ENCODE measurements around the gene FAM209B. TPM values are rescaled to one million over a fixed set of nuclear protein-coding genes. Genes with fewer than 3 reads are reported as not detected.
"Not testable (repeated sequence)": the region's sequence is repeated elsewhere in the genome, so short reads cannot be mapped to it uniquely, and the experiment has no call there.

FAM209B gene
- total RNA-seq, 3 donors from 2014 or later = not detected

- intact Hi-C loops (cut with DNase I; ENCODE audit: low total_unique reads) = no loop called here
- DNase-seq (ENCODE audit: low spot score in 2 of 2) = no peak
Observed at GRCh38 chr20:56558968-56559367, 25.9 kb downstream of the FAM209B start.

GRCh38 chr20:56564526-56564925 lies 31.5 kb downstream of the FAM209B start:
- intact Hi-C loops (cut with DNase I; ENCODE audit: low total_unique reads); H3K4me3 ChIP-seq; H3K27me3 ChIP-seq; H3K36me3 ChIP-seq; H3K27ac ChIP-seq; H3K4me1 ChIP-seq; DNase-seq (ENCODE audit: low spot score in 2 of 2); H3K9me3 ChIP-seq: not testable (repeated sequence)

More at GRCh38 chr20:56558968-56559367, 25.9 kb downstream of the FAM209B start:
- Histone ChIP-seq H3K9me3 (no peaks in the 10 kb centered on the region), H3K4me1 (no peaks in the 10 kb centered on the region), H3K27ac (no peak overlapping the region), H3K36me3 (no peaks in the 10 kb centered on the region), H3K4me3 (no peak overlapping the region), H3K27me3 (no peaks in the 10 kb centered on the region)
- no peak for TF ChIP-seq POLR2AphosphoS5 (IDR thresholded peaks at IDR 0.05)
- TF ChIP-seq POLR2A (IDR thresholded peaks at IDR 0.05) = no peak
- no peak for TF ChIP-seq CTCF (IDR thresholded peaks at IDR 0.05)

- no peaks in the 10 kb centered on the region for H3K36me3 ChIP-seq
- no peak overlapping the region for H3K4me3 ChIP-seq
- DNase-seq (ENCODE audit: low spot score in 2 of 2) = no peak
- no peaks in the 10 kb centered on the region for H3K9me3 ChIP-seq
- no peaks in the 10 kb centered on the region for H3K27me3 ChIP-seq
- TF ChIP-seq CTCF (IDR thresholded peaks at IDR 0.05) = no peak
- TF ChIP-seq POLR2AphosphoS5 (IDR thresholded peaks at IDR 0.05) = no peak
- no peak for TF ChIP-seq POLR2A (IDR thresholded peaks at IDR 0.05)
- intact Hi-C loops (cut with DNase I; ENCODE audit: low total_unique reads) = no loop called here
- H3K4me1 ChIP-seq = no peaks in the 10 kb centered on the region
- no peak overlapping the region for H3K27ac ChIP-seq
Observed at GRCh38 chr20:56565511-56565910, 32.5 kb downstream of the FAM209B start.

- intact Hi-C loops (cut with DNase I; ENCODE audit: low total_unique reads) = no loop called here
- no peaks in the 10 kb centered on the region for H3K9me3 ChIP-seq
Observed at GRCh38 chr20:56566621-56567020, 33.6 kb downstream of the FAM209B start.

GRCh38 chr20:56570832-56571231 lies 37.8 kb downstream of the FAM209B start:
- H3K9me3 ChIP-seq = no peaks in the 10 kb centered on the region
- no peak overlapping the region for H3K27ac ChIP-seq
- no peaks in the 10 kb centered on the region for H3K27me3 ChIP-seq
- TF ChIP-seq CTCF (IDR thresholded peaks at IDR 0.05) (no peak), POLR2AphosphoS5 (IDR thresholded peaks at IDR 0.05) (no peak), POLR2A (IDR thresholded peaks at IDR 0.05) (no peak)
- H3K4me3 ChIP-seq = no peak overlapping the region
- no peaks in the 10 kb centered on the region for H3K4me1 ChIP-seq
- intact Hi-C loops (cut with DNase I; ENCODE audit: low total_unique reads) = no loop called here
- no peak for DNase-seq (ENCODE audit: low spot score in 2 of 2)
- no peaks in the 10 kb centered on the region for H3K36me3 ChIP-seq

More at GRCh38 chr20:56566621-56567020, 33.6 kb downstream of the FAM209B start:
- no peak overlapping the region for H3K4me3 ChIP-seq
- no peaks in the 10 kb centered on the region for H3K36me3 ChIP-seq
- no peaks in the 10 kb centered on the region for H3K4me1 ChIP-seq
- H3K27ac ChIP-seq = no peak overlapping the region
- no peak for DNase-seq (ENCODE audit: low spot score in 2 of 2)
- TF ChIP-seq POLR2A (IDR thresholded peaks at IDR 0.05) = no peak
- no peak for TF ChIP-seq POLR2AphosphoS5 (IDR thresholded peaks at IDR 0.05)
- no peak for TF ChIP-seq CTCF (IDR thresholded peaks at IDR 0.05)
- no peaks in the 10 kb centered on the region for H3K27me3 ChIP-seq

- Histone ChIP-seq H3K27ac (no peak overlapping the region), H3K9me3 (no peaks in the 10 kb centered on the region), H3K36me3 (no peaks in the 10 kb centered on the region), H3K27me3 (no peaks in the 10 kb centered on the region), H3K4me1 (no peaks in the 10 kb centered on the region), H3K4me3 (no peak overlapping the region)
- intact Hi-C loops (cut with DNase I; ENCODE audit: low total_unique reads) = no loop called here
- no peak for DNase-seq (ENCODE audit: low spot score in 2 of 2)
- TF ChIP-seq POLR2AphosphoS5 (IDR thresholded peaks at IDR 0.05) = no peak
- no peak for TF ChIP-seq CTCF (IDR thresholded peaks at IDR 0.05)
- TF ChIP-seq POLR2A (IDR thresholded peaks at IDR 0.05) = no peak
Observed at GRCh38 chr20:56572172-56572571, 39.1 kb downstream of the FAM209B start.

Data from breast epithelium (tissue), 4 donors.